IPS DF 6.9 (cell line): ENCODE results near the gene TTI1.

Experiments used
- DNase-seq: peaks from one replicate; pipeline ENCODE4 v3.0.0-alpha.2; 2013; ENCODE audit warnings: low read depth, low spot score
- H3K27ac ChIP-seq: one replicate; pipeline ENCODE4 v1.5.1; 2013; ENCODE audit warnings: low read length, control low read depth
- H3K27me3 ChIP-seq: 2 replicates; pipeline ENCODE4 v1.6.1; 2013; ENCODE audit warnings: mild to moderate bottlenecking, low read length; ENCODE audit not compliant: control insufficient read depth, insufficient read depth
- H3K36me3 ChIP-seq: 2 replicates; pipeline ENCODE4 v1.6.1; 2013; ENCODE audit warnings: low read length; ENCODE audit not compliant: control insufficient read depth, insufficient read depth
- H3K4me1 ChIP-seq: 2 replicates; pipeline ENCODE4 v1.6.1; 2013; ENCODE audit warnings: low read length; ENCODE audit not compliant: control insufficient read depth, insufficient read depth
- H3K4me3 ChIP-seq: 2 replicates; pipeline ENCODE4 v1.5.1; 2013; ENCODE audit warnings: mild to moderate bottlenecking, low read length
- H3K9me3 ChIP-seq: 2 replicates; pipeline ENCODE4 v1.6.1; 2013; ENCODE audit warnings: low read length, inconsistent platforms; ENCODE audit not compliant: control insufficient read depth, insufficient read depth
- WGBS: extraction: QIAGEN DNeasy Blood & Tissue Kit; methylation state at CpG from one replicate; pipeline ENCODE4 v1.1.7; 2013; ENCODE audit warnings: mixed read lengths, missing lambda C conversion rate; ENCODE audit not compliant: insufficient read length, insufficient coverage; 5-methylcytosine and 5-hydroxymethylcytosine counted together

The TTI1 gene

GRCh38 chr20:37948956-37949355 is 84.3 kb downstream of the TTI1 start:
- Histone ChIP-seq H3K4me1 (no peaks in the 10 kb centered on the region), H3K4me3 (no peak overlapping the region), H3K36me3 (no peaks in the 10 kb centered on the region), H3K9me3 (no peaks in the 10 kb centered on the region), H3K27ac (no peak overlapping the region), H3K27me3 (no peaks in the 10 kb centered on the region)
- DNase-seq = no peak
- no CpG with 5 or more reads among the region's 11 CpGs for WGBS

GRCh38 chr20:37947943-37948342 is 85.3 kb downstream of the TTI1 start:
- no peaks in the 10 kb centered on the region for H3K9me3 ChIP-seq
- H3K36me3 ChIP-seq = no peaks in the 10 kb centered on the region
- WGBS = no CpG with 5 or more reads among the region's 6 CpGs
- no peak for DNase-seq
- no peak overlapping the region for H3K4me3 ChIP-seq
- no peak overlapping the region for H3K27ac ChIP-seq
- no peaks in the 10 kb centered on the region for H3K27me3 ChIP-seq
- H3K4me1 ChIP-seq = no peaks in the 10 kb centered on the region

GRCh38 chr20:37946946-37947345 is 86.3 kb downstream of the TTI1 start:
- Histone ChIP-seq H3K36me3 (no peaks in the 10 kb centered on the region), H3K9me3 (no peaks in the 10 kb centered on the region), H3K27me3 (no peaks in the 10 kb centered on the region), H3K4me1 (no peaks in the 10 kb centered on the region), H3K27ac (no peak overlapping the region), H3K4me3 (no peak overlapping the region)
- DNase-seq = no peak
- no CpG with 5 or more reads among the region's 5 CpGs for WGBS

DNA sequence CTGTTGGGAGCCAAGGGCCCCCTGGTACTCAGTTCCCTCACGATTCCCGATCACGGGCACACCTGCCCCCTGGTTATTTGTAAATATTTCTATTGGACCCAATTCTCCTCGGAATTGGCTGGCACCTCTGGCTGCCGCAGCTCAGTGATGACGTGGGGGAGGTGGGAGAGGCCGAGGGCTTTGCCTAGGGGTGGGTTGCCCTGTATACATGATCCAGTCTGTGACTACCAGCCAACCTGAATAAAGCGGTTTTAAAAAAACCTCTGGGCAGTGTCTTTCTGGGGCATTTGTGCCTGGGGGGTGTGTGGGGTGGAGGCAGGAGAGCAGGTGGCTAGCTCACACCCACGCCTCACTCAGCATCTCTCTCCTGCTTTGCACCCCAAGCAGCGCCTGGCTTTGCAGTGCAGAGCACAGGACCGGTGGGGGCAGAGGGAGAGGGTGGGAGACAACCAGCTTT is 88.1 kb downstream of the TTI1 start:
- DNase-seq = no peak
- no peak overlapping the region for H3K27ac ChIP-seq
- H3K9me3 ChIP-seq = no peaks in the 10 kb centered on the region
- H3K4me3 ChIP-seq = no peak overlapping the region
- no peaks in the 10 kb centered on the region for H3K4me1 ChIP-seq
- no peaks in the 10 kb centered on the region for H3K27me3 ChIP-seq
- WGBS = no CpG with 5 or more reads among the region's 11 CpGs
- no peaks in the 10 kb centered on the region for H3K36me3 ChIP-seq

- no peak for DNase-seq
- H3K4me1 ChIP-seq = no peaks in the 10 kb centered on the region
Observed at GRCh38 chr20:37944456-37944981, 88.7 kb downstream of the TTI1 start.

GRCh38 chr20:37943501-37944455 is 89.5 kb downstream of the TTI1 start:
- Histone ChIP-seq H3K4me1 (no peaks in the 10 kb centered on the region), H3K27ac (no peak overlapping the region), H3K36me3 (no peaks in the 10 kb centered on the region), H3K27me3 (no peaks in the 10 kb centered on the region), H3K9me3 (no peaks in the 10 kb centered on the region), H3K4me3 (no peak overlapping the region)
- no CpG with 5 or more reads among the region's 47 CpGs for WGBS
- DNase-seq = no peak

More at GRCh38 chr20:37944456-37944981, 88.7 kb downstream of the TTI1 start:
- Histone ChIP-seq H3K27me3 (no peaks in the 10 kb centered on the region), H3K4me3 (no peak overlapping the region), H3K36me3 (no peaks in the 10 kb centered on the region), H3K9me3 (no peaks in the 10 kb centered on the region), H3K27ac (no peak overlapping the region)
- no CpG with 5 or more reads among the region's 11 CpGs for WGBS

GRCh38 chr20:37943033-37943432 is 90.2 kb downstream of the TTI1 start:
- Histone ChIP-seq H3K4me1 (no peaks in the 10 kb centered on the region), H3K36me3 (no peaks in the 10 kb centered on the region), H3K27ac (no peak overlapping the region), H3K9me3 (no peaks in the 10 kb centered on the region), H3K27me3 (no peaks in the 10 kb centered on the region), H3K4me3 (no peak overlapping the region)
- DNase-seq = no peak
- no CpG with 5 or more reads among the region's 12 CpGs for WGBS

DNA sequence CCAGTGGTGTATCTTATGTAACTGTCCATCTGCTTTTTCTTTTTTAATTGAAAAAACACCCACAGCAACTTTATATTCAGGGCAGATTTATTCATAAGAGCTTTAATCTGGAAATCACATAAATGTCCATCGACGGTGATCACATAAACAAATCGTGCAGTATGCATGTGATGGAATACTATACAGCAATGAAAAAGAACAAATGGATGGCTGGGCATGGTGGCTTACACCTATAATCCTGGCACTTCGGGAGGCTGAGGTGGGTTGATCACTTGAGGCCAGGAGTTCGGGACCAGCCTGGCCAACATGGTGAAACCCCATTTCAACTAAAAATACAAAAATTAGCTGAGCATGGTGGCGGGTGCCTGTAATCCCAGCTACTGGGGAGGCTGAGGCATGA is 91.3 kb downstream of the TTI1 start:
- Histone ChIP-seq H3K27ac (no peak overlapping the region), H3K4me1 (no peaks in the 10 kb centered on the region), H3K4me3 (no peak overlapping the region), H3K36me3 (no peaks in the 10 kb centered on the region), H3K9me3 (no peaks in the 10 kb centered on the region), H3K27me3 (no peaks in the 10 kb centered on the region)
- no peak for DNase-seq
- no CpG with 5 or more reads among the region's 6 CpGs for WGBS

DNA sequence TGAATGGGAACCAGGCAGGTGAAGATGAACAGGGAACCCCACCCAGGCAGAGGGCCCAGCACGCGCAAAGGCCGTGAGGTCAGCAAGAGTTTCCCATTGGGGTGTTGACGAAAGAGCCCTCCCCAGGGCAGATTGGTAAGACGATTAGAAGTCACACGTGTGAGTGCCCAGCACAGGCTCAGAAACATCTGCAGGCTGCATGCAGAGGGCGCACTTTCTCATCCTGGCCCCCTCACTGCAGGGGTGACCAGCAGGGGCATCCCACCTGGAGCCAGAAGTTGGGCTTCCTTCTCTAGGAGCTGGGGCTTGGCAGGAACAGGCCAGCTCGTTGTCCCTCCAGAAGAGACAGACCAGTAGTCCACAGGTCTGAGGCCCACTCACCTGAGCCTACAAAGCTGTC is 91.9 kb downstream of the TTI1 start:
- Histone ChIP-seq H3K4me1 (no peaks in the 10 kb centered on the region), H3K27me3 (no peaks in the 10 kb centered on the region), H3K4me3 (no peak overlapping the region), H3K27ac (no peak overlapping the region), H3K9me3 (no peaks in the 10 kb centered on the region), H3K36me3 (no peaks in the 10 kb centered on the region)
- peak; percentile 27 for DNase-seq
- WGBS = no CpG with 5 or more reads among the region's 8 CpGs

DNA sequence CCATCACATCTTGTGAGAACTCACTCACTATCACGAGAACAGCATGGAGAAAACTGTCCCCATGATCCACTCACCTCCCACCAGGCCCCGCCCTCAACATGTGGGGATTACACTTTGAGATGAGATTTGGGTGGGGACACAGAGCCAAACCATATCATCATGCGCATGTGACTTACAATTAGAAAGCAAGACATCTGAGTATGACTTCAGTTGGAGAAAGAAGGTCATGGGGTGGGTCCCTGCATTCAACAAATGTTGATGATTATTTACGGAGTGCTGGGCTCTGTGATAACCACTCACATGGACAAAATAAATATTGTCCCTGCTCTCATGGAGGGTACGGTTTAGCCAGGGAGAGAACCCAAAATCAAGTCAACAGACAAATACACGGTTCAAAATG is 92.4 kb downstream of the TTI1 start:
- H3K27me3 ChIP-seq = no peaks in the 10 kb centered on the region
- H3K4me1 ChIP-seq = no peaks in the 10 kb centered on the region
- H3K36me3 ChIP-seq = no peaks in the 10 kb centered on the region
- no CpG with 5 or more reads among the region's 6 CpGs for WGBS
- H3K9me3 ChIP-seq = no peaks in the 10 kb centered on the region
- H3K4me3 ChIP-seq = no peak overlapping the region
- no peak for DNase-seq
- no peak overlapping the region for H3K27ac ChIP-seq
